ENCODE results near the gene GFY. TPM values are rescaled to one million over a fixed set of nuclear protein-coding genes. Genes with fewer than 3 reads are reported as not detected.

Gene GFY
- total and polyA plus RNA-seq, 2 donors (not counting 3 experiments of a cell fraction or from before 2014, with no cell fraction given): not detected

DNA sequence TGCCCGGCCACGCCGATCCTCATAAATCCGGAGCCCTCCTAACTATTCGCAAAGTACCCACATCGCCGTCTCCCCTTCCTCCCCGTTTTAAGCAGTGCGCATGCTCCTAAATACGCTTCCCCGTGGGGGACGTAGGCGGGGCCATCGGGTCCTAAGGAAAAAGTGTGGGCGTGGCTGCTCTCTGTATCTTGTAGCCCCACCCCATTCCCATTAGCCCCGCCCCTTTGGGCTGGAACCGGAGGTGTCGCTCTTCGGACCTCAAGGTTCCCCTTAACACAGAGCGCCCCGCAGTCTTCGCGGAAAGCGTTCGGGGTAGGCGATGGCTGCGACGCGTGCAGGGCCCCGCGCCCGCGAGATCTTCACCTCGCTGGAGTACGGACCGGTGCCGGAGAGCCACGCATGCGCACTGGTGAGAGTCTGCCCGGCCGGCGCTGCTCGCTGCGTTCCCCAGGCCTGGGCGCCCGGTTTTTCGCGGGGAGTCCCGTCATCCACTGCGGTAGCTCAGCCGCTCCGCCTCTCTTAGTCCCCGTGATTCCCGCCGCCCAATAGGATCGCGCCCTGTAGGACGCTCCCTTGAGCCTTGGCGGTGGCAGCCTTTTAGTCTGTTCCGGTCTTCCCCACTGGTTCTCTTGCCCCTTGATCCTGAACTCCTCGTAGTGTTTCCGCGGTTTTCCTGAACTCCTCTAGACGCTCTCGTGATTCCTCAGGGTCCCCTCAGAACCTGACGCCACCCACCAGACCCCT, 28.0 kb downstream of the GFY start, which contains the start of gene ALDH16A1:
Gene ALDH16A1, plus strand, starts transcription at position 213 of the 744 bp plus-strand sequence. Its CDS starts 107 bp downstream, at position 320.
- H3K27me3 ChIP-seq (ENCODE audit: control insufficient read depth in 2 of 2, insufficient read depth in 2 of 2, low read length in 2 of 2): no peaks in the 10 kb centered on the region
- peak within 1 kb of the TSS; percentile 83 for H3K27ac ChIP-seq (ENCODE audit: insufficient read depth, low read depth, low read length)
- intact Hi-C loops (cut with micrococcal nuclease): loop anchor here (2.0 to 5.0 kb wide), 3 partner anchors 22 to 424 kb away; partner anchors contain the start of genes AKT1S1, FLT3LG, RRAS and SCAF1
- FAIRE-seq (peak; percentile 99), DNase-seq (ENCODE audit: low read depth, low spot score) (peak; percentile 98)
- H3K9me3 ChIP-seq (replicated peaks; ENCODE audit: control insufficient read depth, insufficient read depth, low read length): no peaks in the 10 kb centered on the region
- dilution Hi-C loops (cut with MboI; ENCODE audit: extremely low pct_ligation_motif_present, low sequenced_read_pairs): no loop called here
- TF ChIP-seq POLR2A (IDR thresholded peaks at IDR 0.05; ENCODE audit: low read depth, low read length): peak; percentile 95
- peak; percentile 96 for TF ChIP-seq POLR2AphosphoS5 (IDR thresholded peaks at IDR 0.05; ENCODE audit: insufficient read depth, low read depth, low read length)
- TF ChIP-seq, protein P1, sequence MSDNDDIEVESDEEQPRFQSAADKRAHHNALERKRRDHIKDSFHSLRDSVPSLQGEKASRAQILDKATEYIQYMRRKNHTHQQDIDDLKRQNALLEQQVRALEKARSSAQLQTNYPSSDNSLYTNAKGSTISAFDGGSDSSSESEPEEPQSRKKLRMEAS (IDR thresholded peaks at IDR 0.05; ENCODE audit: insufficient read depth, insufficient read length): peak; percentile 65
- no peak for TF ChIP-seq JUN (IDR thresholded peaks at IDR 0.05; ENCODE audit: borderline replicate concordance, insufficient read depth, insufficient read length, low read depth)
- H2AFZ ChIP-seq (ENCODE audit: low read depth, low read length): peak within 1 kb of the TSS; percentile 75
- H3K79me2 ChIP-seq (ENCODE audit: control insufficient read depth, insufficient read depth, low read length): peaks cover 11% of the 10 kb centered on the region
- ChIA-PET POLR2A (interaction anchor here (0.6 to 1.0 kb wide), 3 partner anchors 20 to 325 kb away, joined by 3 to 8 read pairs (median 7); no protein-coding TSS in a partner anchor), CTCF (interaction anchor here (0.7 to 3.8 kb wide), 3 partner anchors 20 to 24 kb away, joined by 3 to 17 read pairs (median 8); partner anchors contain the start of gene FLT3LG)
- H3K4me1 ChIP-seq (ENCODE audit: control insufficient read depth, extremely low read depth, insufficient read depth, low read length): peaks cover 11% of the 10 kb centered on the region
- H4K20me1 ChIP-seq (replicated peaks; ENCODE audit: control insufficient read depth, extremely low read depth, insufficient read depth, low read length): no peaks in the 10 kb centered on the region
- H3K9me1 ChIP-seq (replicated peaks; ENCODE audit: control insufficient read depth, extremely low read depth, insufficient read depth, low read length): no peaks in the 10 kb centered on the region
- H3K4me3 ChIP-seq (replicated peaks in 1 of 3; ENCODE audit: insufficient read depth in 1 of 3, low read depth in 1 of 3, low read length in 3 of 3): peak within 1 kb of the TSS; percentile 31 to 74 (median 52)
- H3K36me3 ChIP-seq (ENCODE audit: control insufficient read depth in 2 of 2, extremely low read depth in 1 of 2, insufficient read depth in 2 of 2, low read length in 2 of 2): peaks cover 0 to 4% of the 10 kb centered on the region in 2 experiments
- peak within 1 kb of the TSS; percentile 79 for H3K4me2 ChIP-seq (ENCODE audit: insufficient read depth, low read length)
- peak within 1 kb of the TSS; percentile 92 for H3K9ac ChIP-seq (replicated peaks; ENCODE audit: extremely low read depth, insufficient read depth, low read length)
- BruUV-seq (replicated peaks): no TSS peak

DNA sequence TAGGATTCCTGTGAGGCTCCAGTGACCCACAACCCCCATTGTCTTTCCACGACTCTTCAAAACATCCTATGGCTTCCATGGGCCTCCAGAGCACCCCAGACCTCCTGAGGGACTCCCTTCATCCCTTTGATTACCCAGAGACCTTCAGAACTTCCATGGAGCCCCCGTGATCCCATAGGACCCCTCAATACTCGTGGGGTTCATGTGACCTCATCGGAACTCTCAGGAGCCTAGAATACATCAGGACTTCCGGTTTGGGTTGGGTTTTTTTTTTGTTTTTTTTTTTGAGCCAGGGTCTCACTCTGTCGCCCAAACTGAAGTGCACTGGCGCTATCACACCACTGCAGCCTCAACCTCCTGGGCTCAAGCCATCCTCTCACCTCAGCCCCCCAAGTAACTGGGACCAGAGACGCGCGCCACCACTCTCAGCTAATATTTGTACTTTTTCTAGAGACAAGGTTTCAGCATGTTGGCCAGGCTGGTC, 28.6 kb downstream of the GFY start:
- FAIRE-seq: peak; percentile 38
- POLR2A ChIA-PET: interaction anchor here (0.6 to 1.0 kb wide), 3 partner anchors 19 to 326 kb away, joined by 3 to 8 read pairs (median 7); no protein-coding TSS in a partner anchor

More for the DNA sequence above, 28.6 kb downstream of the GFY start:
- peak overlapping the region; percentile 42 for H2AFZ ChIP-seq (ENCODE audit: low read depth, low read length)
- H3K4me1 ChIP-seq (ENCODE audit: control insufficient read depth, extremely low read depth, insufficient read depth, low read length): peaks cover 11% of the 10 kb centered on the region
- H4K20me1 ChIP-seq (replicated peaks; ENCODE audit: control insufficient read depth, extremely low read depth, insufficient read depth, low read length): no peaks in the 10 kb centered on the region
- TSS peak; percentile 91 for BruUV-seq (replicated peaks)
- H3K36me3 ChIP-seq (ENCODE audit: control insufficient read depth in 2 of 2, extremely low read depth in 1 of 2, insufficient read depth in 2 of 2, low read length in 2 of 2): peaks cover 0 to 4% of the 10 kb centered on the region in 2 experiments
- H3K9ac ChIP-seq (replicated peaks; ENCODE audit: extremely low read depth, insufficient read depth, low read length): peak overlapping the region; percentile 92
- TF ChIP-seq POLR2AphosphoS5 (IDR thresholded peaks at IDR 0.05; ENCODE audit: insufficient read depth, low read depth, low read length) (no peak), POLR2A (IDR thresholded peaks at IDR 0.05; ENCODE audit: low read depth, low read length) (no peak), MYC (IDR thresholded peaks at IDR 0.05; ENCODE audit: low read depth, low read length) (no peak)
- peak overlapping the region; percentile 83 for H3K27ac ChIP-seq (ENCODE audit: insufficient read depth, low read depth, low read length)
- CTCF ChIA-PET: interaction anchor here (1.9 to 3.8 kb wide), 2 partner anchors 19 to 23 kb away, joined by 8 to 17 read pairs; partner anchors contain the start of gene FLT3LG
- intact Hi-C loops (cut with micrococcal nuclease) (loop anchor here (2.0 to 5.0 kb wide), 3 partner anchors 21 to 424 kb away; partner anchors contain the start of genes AKT1S1, FLT3LG, RRAS and SCAF1), dilution Hi-C loops (cut with MboI; ENCODE audit: extremely low pct_ligation_motif_present, low sequenced_read_pairs) (no loop called here)
- H3K27me3 ChIP-seq (ENCODE audit: control insufficient read depth in 2 of 2, insufficient read depth in 2 of 2, low read length in 2 of 2): no peaks in the 10 kb centered on the region
- H3K9me3 ChIP-seq (replicated peaks; ENCODE audit: control insufficient read depth, insufficient read depth, low read length): no peaks in the 10 kb centered on the region
- H3K4me3 ChIP-seq (replicated peaks in 1 of 3; ENCODE audit: insufficient read depth in 1 of 3, low read depth in 1 of 3, low read length in 3 of 3): peak overlapping the region; percentile 31 to 74 (median 52)
- no peak for DNase-seq (ENCODE audit: low read depth, low spot score)
- peaks cover 11% of the 10 kb centered on the region for H3K79me2 ChIP-seq (ENCODE audit: control insufficient read depth, insufficient read depth, low read length)
- H3K4me2 ChIP-seq (ENCODE audit: insufficient read depth, low read length): peak overlapping the region; percentile 79
- no peaks in the 10 kb centered on the region for H3K9me1 ChIP-seq (replicated peaks; ENCODE audit: control insufficient read depth, extremely low read depth, insufficient read depth, low read length)

Measured in endothelial cell of umbilical vein (primary cell).